Testis (tissue), 2 donors: ENCODE measurements around the gene CMTM6.

ENCODE experiments used
- CTCF ChIP-seq, 3 experiments: fragments of 450-650 bp in 2 of 3; fragments of 200-600 bp in 1 of 3; sonication (generic) in 1 of 3; IDR thresholded peaks; one replicate each; pipeline ENCODE4 v1.5.1; 2016 to 2019; ENCODE audit warnings: antibody characterized with exemption in 3 of 3, mild to moderate bottlenecking in 2 of 3, moderate library complexity in 1 of 3
- POLR2A ChIP-seq: fragments of 450-650 bp; IDR thresholded peaks from one replicate; pipeline ENCODE4 v1.6.1; 2017; ENCODE audit warnings: antibody characterized with exemption, mild to moderate bottlenecking, moderate library complexity

- TF ChIP-seq CTCF (IDR thresholded peaks at IDR 0.05) (no peak), POLR2A (no peak)
Measured at GRCh38 chr3:32482693-32483092, 20.0 kb downstream of the CMTM6 start.
